A549 treated with AZD2906 at 1 μM for 4 hours (cell line): ENCODE measurements around the gene PPEF1. TPM values are rescaled to one million over a fixed set of nuclear protein-coding genes. Genes with fewer than 3 reads are reported as not detected.

Experiments
- total RNA-seq: library from RNA; stranded (reverse); fragments of 200-300 nt; extraction: Qiagen RNA extraction; gene quantifications from 5 replicates; pipeline ENCODE4 v1.2.3, GENCODE V29; 2022

Gene PPEF1
- 1.1 to 1.8 TPM (median 1.4 TPM) in 5 replicates for total RNA-seq

GRCh38 chrX:18707426-18708049 is at the start of gene PPEF1:
Gene PPEF1 (plus strand): TSS chrX:18707645. CDS start chrX:18707781, 136 bp downstream.

GRCh38 chrX:18672008-18672407 is 35.4 kb upstream of the PPEF1 start, which contains the start of gene RS1:
Gene RS1 (minus strand): TSS chrX:18672108. CDS start chrX:18672068, 40 bp downstream.

Other genes starting within 250 kb of the PPEF1 start
- gene RS1, start 35.5 kb upstream of the PPEF1 start, total RNA-seq: not detected in 5 replicates